ENCODE results near the gene FANCE. TPM values are rescaled to one million over a fixed set of nuclear protein-coding genes. Genes with fewer than 3 reads are reported as not detected.

FANCE gene
- total and polyA plus RNA-seq, 9 of the 15 experiments (the other 6 are each of a cell fraction or from before 2014, with no cell fraction given), result 5.7 to 30.2 (median 17.0) TPM

DNA sequence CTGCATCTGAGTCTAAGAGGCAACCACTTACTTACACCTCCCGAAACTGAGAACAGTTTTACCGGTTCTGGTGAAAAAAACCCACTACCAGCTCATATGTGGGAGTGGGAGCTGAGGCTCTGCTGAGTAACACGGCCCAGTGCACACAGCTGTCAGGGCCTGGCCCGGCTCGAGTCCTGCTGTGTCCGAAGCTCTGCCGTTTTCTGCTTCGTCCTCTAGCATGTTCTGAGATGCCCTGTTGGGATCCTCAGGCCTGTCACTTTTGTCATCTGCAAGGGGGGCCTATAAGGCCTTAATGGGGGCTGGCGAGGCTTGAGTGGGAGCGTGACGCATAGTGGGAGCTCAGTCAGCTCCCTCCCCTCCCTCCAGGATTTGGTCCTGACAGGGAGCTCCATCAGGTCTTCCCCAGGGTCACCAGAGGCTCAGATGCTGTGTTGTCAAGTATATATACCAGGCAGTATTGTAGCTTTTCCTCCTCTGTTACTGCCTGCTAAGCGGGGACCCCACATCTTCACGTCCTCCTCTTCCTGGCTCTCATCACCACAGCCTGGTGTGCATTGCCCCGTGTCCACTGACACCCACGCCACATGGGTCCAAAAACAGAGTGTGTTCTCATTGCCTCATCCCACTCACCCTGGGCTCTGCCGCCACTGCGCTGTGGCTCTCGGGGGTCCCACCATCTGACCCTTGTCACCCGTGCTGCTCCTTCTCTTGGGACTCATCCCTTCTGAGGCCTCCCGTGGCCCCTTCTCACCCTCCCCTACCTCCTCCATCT lies 45.2 kb upstream of the FANCE start:
- ChIA-PET POLR2A (interaction anchor here (0.6 to 1.0 kb wide), 6 partner anchors 9 to 97 kb away, joined by 3 read pairs; partner anchors contain the start of gene FANCE), CTCF (ENCODE audit: low intra/inter-chr PET ratio) (no interaction called here)
- Histone ChIP-seq H3K9me3 (replicated peaks; ENCODE audit: control insufficient read depth, insufficient read depth, low read depth, low read length) (no peaks in the 10 kb centered on the region), H2AFZ (ENCODE audit: low read depth, low read length) (no peak overlapping the region), H3K9me1 (ENCODE audit: control insufficient read depth, insufficient read depth, low read length) (no peaks in the 10 kb centered on the region), H3K27ac (ENCODE audit: extremely low read depth, low read depth, low read length) (no peak overlapping the region), H3K79me2 (ENCODE audit: control insufficient read depth, insufficient read depth, low read length) (no peaks in the 10 kb centered on the region), H3K4me1 (replicated peaks in 1 of 2; ENCODE audit: control insufficient read depth in 2 of 2, insufficient read depth in 2 of 2, low read length in 2 of 2) (peaks cover 4 to 7% of the 10 kb centered on the region in 2 experiments; a peak in 4 of 5 replicates), H3K4me2 (ENCODE audit: insufficient read depth, low read length) (no peak overlapping the region), H3K9ac (ENCODE audit: insufficient read depth in 1 of 2, low read depth in 2 of 2, low read length in 2 of 2) (peak overlapping the region in 1 of 2 experiments; percentile 62; a peak in 1 of 4 replicates), H3K36me3 (ENCODE audit: control insufficient read depth, insufficient read depth, low read length) (0 out of 3 replicates have a peak, but pooled peaks cover 3% of the 10 kb centered on the region), H3K4me3 (no peak overlapping the region), H4K20me1 (replicated peaks; ENCODE audit: control insufficient read depth, insufficient read depth, low read length) (peaks cover 35% of the 10 kb centered on the region), H3K27me3 (ENCODE audit: control insufficient read depth in 2 of 2, insufficient read depth in 2 of 2, low read length in 2 of 2) (0 out of 5 replicates have a peak, but pooled peaks cover 0 to 3% of the 10 kb centered on the region in 2 experiments)
- in situ Hi-C loops (cut with MboI) (no loop called here), intact Hi-C loops (cut with micrococcal nuclease) (no loop called here)
- FAIRE-seq (no peak), ATAC-seq (no peak; the same call in 2 of the 3 replicates), DNase-seq (ENCODE audit: extremely low read depth in 1 of 4, low spot score in 3 of 4) (no peak)
- TF ChIP-seq TRIM28 (IDR thresholded peaks at IDR 0.05) (no peak), USF1 (CRISPR knock-in tag; IDR thresholded peaks at IDR 0.05) (peak; percentile 17; the same call in 1 of the 2 replicates), YY1 (IDR thresholded peaks at IDR 0.05; ENCODE audit: borderline replicate concordance in 1 of 3, control insufficient read depth in 1 of 3, extremely low read depth in 1 of 3, insufficient read depth in 3 of 3, insufficient read length in 1 of 3, insufficient replicate concordance in 2 of 3, low read depth in 1 of 3, low read length in 2 of 3) (no peak), RBM17 (IDR thresholded peaks at IDR 0.05; ENCODE audit: borderline replicate concordance, low read depth, low read length) (no peak), ZNF511 (CRISPR knock-in tag; IDR thresholded peaks at IDR 0.05) (0 out of 2 replicates have a peak, but pooled peaks have one; percentile 23)
- no TSS peak for BruUV-seq (replicated peaks)
- 43% methylated on average over 19 of the region's 20 CpGs for WGBS (ENCODE audit: insufficient coverage, low coverage, missing lambda C conversion rate)
